Activated CD4-positive, alpha-beta T cell treated with anti-CD3 and anti-CD28 coated beads for 36 hours (primary cell): ENCODE measurements around the gene FAM227A. TPM values are rescaled to one million over a fixed set of nuclear protein-coding genes. Genes with fewer than 3 reads are reported as not detected.
"Not testable (repeated sequence)": the region's sequence is repeated elsewhere in the genome, so short reads cannot be mapped to it uniquely, and the experiment has no call there.

ENCODE experiments used
- ATAC-seq: fragments of 200-7000 bp; cut with Tn5 transposase; one replicate; pipeline ENCODE4 v1.10.0; 2021; ENCODE audit warnings: mild to moderate bottlenecking, moderate library complexity
- CTCF ChIA-PET: fragments of 350-600 bp; sonication (Branson Sonifier 250); formaldehyde crosslinking; loops from one replicate; lab custom pipeline; 2021; ENCODE audit warnings: antibody characterized with exemption; lab: Charles Lee
- POLR2A ChIA-PET: fragments of 350-600 bp; sonication (Branson Sonifier 250); formaldehyde crosslinking; loops from one replicate; lab custom pipeline; 2021; ENCODE audit warnings: antibody characterized with exemption, inconsistent platforms; lab: Charles Lee
- DNase-seq: peaks from one replicate; pipeline ENCODE4 v3.0.0-alpha.2; 2020
- H3K27ac Mint-ChIP-seq: one replicate; pipeline ENCODE4 v1.8.0; 2021; ENCODE audit warnings: mixed read lengths
- H3K27me3 Mint-ChIP-seq: one replicate; pipeline ENCODE4 v1.8.0; 2021; ENCODE audit warnings: mixed read lengths
- H3K36me3 Mint-ChIP-seq: one replicate; pipeline ENCODE4 v1.8.0; 2021; ENCODE audit warnings: low read depth, mixed read lengths
- H3K4me1 Mint-ChIP-seq: one replicate; pipeline ENCODE4 v1.8.0; 2021; ENCODE audit warnings: mixed read lengths
- H3K4me3 Mint-ChIP-seq: one replicate; pipeline ENCODE4 v1.8.0; 2021; ENCODE audit warnings: mild to moderate bottlenecking, moderate library complexity, mixed read lengths
- H3K9me3 Mint-ChIP-seq: one replicate; pipeline ENCODE4 v1.8.0; 2021; ENCODE audit warnings: low read depth, mixed read lengths
- intact Hi-C, 2 experiments: fragments of 100-400 bp; cut with DNase I in 1 of 2; cut with micrococcal nuclease in 1 of 2; formaldehyde crosslinking; loops; one replicate each; pipeline versions ENCODE4 v1.14.2 to v1.15.1; 2022 to 2024; cut with DNase I, micrococcal nuclease
- total RNA-seq, 2 experiments: library from RNA; stranded (reverse); gene quantifications; one replicate each; pipeline ENCODE4 v1.2.3, GENCODE V29; 2021

FAM227A gene
- total RNA-seq, 2 experiments from 2014 or later: 0.30 to 0.63 TPM

DNA sequence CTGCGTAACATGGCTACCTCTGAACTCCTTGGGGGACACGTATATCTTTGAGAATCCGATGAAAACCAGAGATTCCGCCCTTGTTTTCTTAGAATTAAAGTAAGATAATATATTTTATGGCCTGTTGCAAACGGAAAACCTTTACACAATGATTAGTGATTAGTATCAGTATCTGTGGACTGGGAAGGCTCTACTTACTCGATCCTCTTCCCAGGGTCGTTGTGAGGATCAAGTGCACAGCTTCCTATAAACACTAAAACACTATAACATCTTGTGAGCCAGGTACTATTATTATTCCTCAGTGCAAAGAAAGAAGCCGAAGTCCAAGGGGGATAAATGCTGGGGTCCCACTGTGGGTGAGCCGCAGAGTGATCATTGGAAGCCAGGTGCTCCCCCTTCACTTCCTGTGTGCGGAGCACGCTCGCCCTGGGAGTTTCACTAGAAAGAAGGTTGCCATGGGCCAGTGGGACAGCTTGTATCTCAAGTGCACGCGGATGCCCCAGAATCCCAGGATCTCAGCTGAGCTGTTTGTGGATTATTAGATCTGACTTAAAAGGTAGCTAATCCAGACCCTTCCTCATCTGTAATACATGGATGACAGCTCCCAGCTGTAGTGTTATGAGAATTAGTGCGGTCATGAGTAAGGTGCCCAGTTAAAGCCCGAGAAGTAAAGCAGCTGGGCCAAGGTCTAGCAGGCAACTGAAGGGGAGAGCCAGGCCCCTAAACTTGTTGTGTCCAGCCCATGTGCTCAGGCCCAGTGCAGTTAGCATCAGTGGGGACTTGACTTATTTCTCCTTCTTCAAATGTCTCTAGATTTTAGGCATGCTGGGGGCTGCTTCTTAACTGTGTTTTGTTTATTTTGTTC is 1.1 kb upstream of the FAM227A start:
- Mint-ChIP-seq H3K36me3 (no peaks in the 10 kb centered on the region), H3K27ac (peak overlapping the region; percentile 93), H3K27me3 (no peaks in the 10 kb centered on the region), H3K9me3 (no peaks in the 10 kb centered on the region), H3K4me1 (peaks cover 11% of the 10 kb centered on the region), H3K4me3 (peak overlapping the region; percentile 79)
- DNase-seq: peak; percentile 68
- ATAC-seq: peak; percentile 50
- POLR2A ChIA-PET: interaction anchor here (2.5 kb wide), 1 partner anchor 24 kb away, joined by 13 read pairs; the partner anchor contains the start of gene TOMM22
- intact Hi-C loops: loop anchor here (2.0 to 5.0 kb wide), 4 partner anchors 24 to 384 kb away; partner anchors contain the start of genes CSNK1E (in 1 of the 2), GTPBP1 (in 1 of the 2), TMEM184B (in 1 of the 2) and TOMM22 (in 1 of the 2)
- CTCF ChIA-PET: interaction anchor here (0.7 kb wide), 1 partner anchor 18 kb away, joined by 4 read pairs; no protein-coding TSS in a partner anchor

- H3K4me1 Mint-ChIP-seq: peaks cover 11% of the 10 kb centered on the region
- no peaks in the 10 kb centered on the region for H3K27me3 Mint-ChIP-seq
- H3K9me3 Mint-ChIP-seq: no peaks in the 10 kb centered on the region
- peak overlapping the region; percentile 79 for H3K4me3 Mint-ChIP-seq
- no peak for ATAC-seq
- H3K27ac Mint-ChIP-seq: peak overlapping the region; percentile 93
- no peak for DNase-seq
- ChIA-PET POLR2A (no interaction called here), CTCF (no interaction called here)
- no peaks in the 10 kb centered on the region for H3K36me3 Mint-ChIP-seq
- intact Hi-C loops: loop anchor here (1.0 to 5.0 kb wide), 13 partner anchors 25 to 475 kb away; partner anchors contain the start of genes GTPBP1 (in 2 of the 2), TOMM22 (in 2 of the 2), CSNK1E (in 1 of the 2) and DDX17 (in 1 of the 2)
These were observed 505 bp downstream of the FAM227A start for GRCh38 chr22:38655519-38656255.

GRCh38 chr22:38653741-38654140 is 2.5 kb downstream of the FAM227A start:
- Mint-ChIP-seq H3K4me1 (peaks cover 11% of the 10 kb centered on the region), H3K9me3 (no peaks in the 10 kb centered on the region), H3K36me3 (no peaks in the 10 kb centered on the region), H3K4me3 (no peak overlapping the region), H3K27me3 (no peaks in the 10 kb centered on the region), H3K27ac (no peak overlapping the region)
- POLR2A ChIA-PET: no interaction called here
- no peak for ATAC-seq
- intact Hi-C loops: no loop called here
- no peak for DNase-seq
- CTCF ChIA-PET: interaction anchor here (1.1 kb wide), 1 partner anchor 27 kb away, joined by 3 read pairs; no protein-coding TSS in a partner anchor

GRCh38 chr22:38652859-38653258 is 3.3 kb downstream of the FAM227A start:
- Mint-ChIP-seq H3K4me3 (no peak overlapping the region), H3K9me3 (no peaks in the 10 kb centered on the region), H3K36me3 (no peaks in the 10 kb centered on the region), H3K27ac (no peak overlapping the region), H3K27me3 (no peaks in the 10 kb centered on the region), H3K4me1 (peaks cover 5% of the 10 kb centered on the region)
- DNase-seq: no peak
- CTCF ChIA-PET: interaction anchor here (0.6 kb wide), 1 partner anchor 19 kb away, joined by 3 read pairs; no protein-coding TSS in a partner anchor
- ATAC-seq: no peak
- intact Hi-C loops: no loop called here
- POLR2A ChIA-PET: no interaction called here

DNA sequence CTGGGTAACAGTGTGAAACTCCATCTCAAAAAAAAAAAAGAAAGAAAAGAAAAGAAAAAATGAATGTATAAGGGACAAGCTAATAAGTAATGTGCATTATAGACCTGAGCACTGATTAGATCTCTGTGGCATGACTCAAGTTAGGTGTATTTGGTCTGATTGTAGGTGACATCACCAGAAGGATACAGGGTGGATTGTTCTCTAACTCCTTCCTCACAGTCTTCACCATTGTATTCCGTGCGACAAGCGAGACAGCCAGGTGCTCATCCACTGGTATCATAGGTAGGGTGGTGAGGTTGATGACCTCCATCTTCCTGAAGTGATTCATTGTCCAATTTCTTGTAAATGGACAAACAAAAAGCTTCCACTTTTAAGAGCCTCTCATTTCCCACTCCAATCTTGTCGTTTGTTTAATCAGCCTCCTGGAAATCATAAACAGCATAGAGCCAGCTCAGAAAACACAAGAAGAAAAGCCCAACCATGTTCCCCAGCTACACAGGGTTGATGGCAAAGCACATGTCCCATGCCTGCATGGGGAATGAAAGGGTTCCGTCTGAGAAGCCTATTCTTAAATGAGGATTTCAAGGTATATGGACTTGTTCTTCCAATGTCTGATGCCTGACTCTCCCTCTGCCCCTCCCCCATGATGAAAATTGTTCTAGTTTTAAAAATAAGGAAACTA is 6.2 kb downstream of the FAM227A start:
- intact Hi-C loops: no loop called here
- Mint-ChIP-seq H3K4me1 (no peaks in the 10 kb centered on the region), H3K4me3 (no peak overlapping the region), H3K36me3 (no peaks in the 10 kb centered on the region), H3K27me3 (no peaks in the 10 kb centered on the region), H3K9me3 (no peaks in the 10 kb centered on the region), H3K27ac (no peak overlapping the region)
- ChIA-PET CTCF (interaction anchor here (1.1 kb wide), 1 partner anchor 32 kb away, joined by 3 read pairs; the partner anchor contains the start of gene TOMM22), POLR2A (no interaction called here)
- no peak for ATAC-seq
- DNase-seq: no peak

DNA sequence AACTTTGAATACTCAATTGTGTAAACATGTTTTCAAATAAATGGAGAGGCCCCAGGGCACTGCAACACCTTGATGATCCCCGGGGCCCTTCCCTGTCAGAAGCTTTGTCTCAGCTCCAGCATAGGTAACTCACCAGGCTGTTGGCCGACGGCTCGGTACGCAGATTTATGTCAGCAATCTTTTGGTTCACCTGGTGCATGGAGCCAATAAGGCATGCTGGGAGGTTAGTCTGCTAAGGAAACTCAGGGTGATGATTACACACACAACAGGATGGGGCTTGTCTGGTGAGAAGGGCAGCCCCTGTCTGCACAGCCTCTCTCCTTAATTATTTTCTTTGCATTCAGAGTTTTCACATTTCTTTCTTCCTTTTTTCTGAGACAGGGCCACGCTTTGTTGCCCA is 10.8 kb downstream of the FAM227A start:
- ChIA-PET CTCF (no interaction called here), POLR2A (no interaction called here)
- H3K27me3 Mint-ChIP-seq: peaks cover 2% of the 10 kb centered on the region
- ATAC-seq: no peak
- intact Hi-C loops: no loop called here
- no peaks in the 10 kb centered on the region for H3K4me1 Mint-ChIP-seq
- no peak overlapping the region for H3K4me3 Mint-ChIP-seq
- no peaks in the 10 kb centered on the region for H3K9me3 Mint-ChIP-seq
- H3K27ac Mint-ChIP-seq: no peak overlapping the region
- no peaks in the 10 kb centered on the region for H3K36me3 Mint-ChIP-seq
- no peak for DNase-seq

DNA sequence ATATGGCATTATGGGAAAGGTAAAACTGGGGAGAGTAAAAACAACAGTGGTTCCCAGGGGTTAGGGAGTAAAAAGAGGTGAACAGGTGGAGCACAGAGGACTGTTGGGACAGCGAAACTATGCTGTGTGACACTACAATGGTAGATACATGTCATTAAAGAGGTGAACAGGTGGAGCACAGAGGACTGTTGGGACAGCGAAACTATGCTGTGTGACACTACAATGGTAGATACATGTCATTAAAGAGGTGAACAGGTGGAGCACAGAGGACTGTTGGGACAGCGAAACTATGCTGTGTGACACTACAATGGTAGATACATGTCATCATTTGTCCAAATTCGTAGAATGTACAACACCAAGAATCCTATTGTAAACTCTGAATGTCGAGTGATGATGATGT is 11.9 kb downstream of the FAM227A start:
- POLR2A ChIA-PET, H3K27ac Mint-ChIP-seq, DNase-seq, H3K4me3 Mint-ChIP-seq, ATAC-seq, H3K27me3 Mint-ChIP-seq, intact Hi-C loops, CTCF ChIA-PET, H3K9me3 Mint-ChIP-seq, H3K36me3 Mint-ChIP-seq, H3K4me1 Mint-ChIP-seq: not testable (repeated sequence)

GRCh38 chr22:38641476-38642040 is 14.6 kb downstream of the FAM227A start:
- no peaks in the 10 kb centered on the region for H3K9me3 Mint-ChIP-seq

DNA sequence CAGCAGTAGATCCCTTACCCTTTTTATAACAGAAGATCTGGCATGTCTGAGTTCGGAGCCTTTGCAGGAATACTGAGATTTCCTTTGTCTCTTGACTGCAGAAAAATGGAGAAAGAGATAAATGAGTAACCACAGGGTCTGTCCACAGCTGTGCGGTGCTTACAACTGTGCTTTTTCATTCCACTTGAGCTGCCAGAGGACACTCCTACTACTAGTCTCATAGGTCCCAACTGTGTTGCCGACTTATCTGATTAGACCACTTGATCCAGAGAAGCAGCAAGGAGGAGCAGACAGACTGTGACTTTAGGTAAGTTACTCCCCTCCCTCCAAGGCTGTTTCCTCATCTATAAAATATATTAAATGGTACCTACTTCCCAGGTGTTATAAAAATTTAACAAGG is 17.5 kb downstream of the FAM227A start:
- ChIA-PET CTCF (no interaction called here), POLR2A (no interaction called here)
- Mint-ChIP-seq H3K4me1 (no peaks in the 10 kb centered on the region), H3K27me3 (peaks cover 2% of the 10 kb centered on the region), H3K36me3 (no peaks in the 10 kb centered on the region), H3K4me3 (no peak overlapping the region), H3K9me3 (no peaks in the 10 kb centered on the region), H3K27ac (no peak overlapping the region)
- ATAC-seq: no peak
- intact Hi-C loops: no loop called here
- DNase-seq: no peak

More at GRCh38 chr22:38641476-38642040, 14.6 kb downstream of the FAM227A start:
- intact Hi-C loops: no loop called here
- Mint-ChIP-seq H3K27ac (no peak overlapping the region), H3K4me3 (no peak overlapping the region), H3K36me3 (no peaks in the 10 kb centered on the region), H3K4me1 (no peaks in the 10 kb centered on the region), H3K27me3 (peaks cover 2% of the 10 kb centered on the region)
- POLR2A ChIA-PET: no interaction called here
- DNase-seq (no peak), ATAC-seq (no peak)
- CTCF ChIA-PET: no interaction called here

DNA sequence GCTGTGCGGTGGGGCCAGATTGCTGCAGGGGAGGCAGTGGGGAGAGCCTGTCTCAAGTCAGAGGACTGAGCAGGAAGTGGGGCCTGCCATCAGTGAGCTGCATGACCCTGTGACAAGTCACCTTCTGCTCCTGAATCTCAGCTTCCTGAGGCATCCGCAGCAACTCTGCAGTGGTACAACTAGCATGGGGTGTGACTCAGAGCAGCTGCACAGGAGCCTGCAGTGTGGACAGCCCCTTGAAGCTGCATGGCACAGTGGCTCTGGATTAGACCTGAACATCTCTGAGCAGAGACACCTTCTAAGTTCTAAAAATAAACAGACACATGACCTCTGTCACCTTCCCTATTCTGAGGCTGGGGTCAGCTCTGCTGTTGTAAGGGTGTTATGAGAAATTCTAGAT is 18.0 kb downstream of the FAM227A start:
- ChIA-PET CTCF (no interaction called here), POLR2A (interaction anchor here (0.6 kb wide), 1 partner anchor 162 kb away, joined by 7 read pairs; no protein-coding TSS in a partner anchor)
- no peaks in the 10 kb centered on the region for H3K4me1 Mint-ChIP-seq
- peaks cover 2% of the 10 kb centered on the region for H3K27me3 Mint-ChIP-seq
- intact Hi-C loops: no loop called here
- H3K36me3 Mint-ChIP-seq: no peaks in the 10 kb centered on the region
- H3K4me3 Mint-ChIP-seq: no peak overlapping the region
- H3K9me3 Mint-ChIP-seq: no peaks in the 10 kb centered on the region
- ATAC-seq (no peak), DNase-seq (no peak)
- no peak overlapping the region for H3K27ac Mint-ChIP-seq

GRCh38 chr22:38632528-38632927 is 23.7 kb downstream of the FAM227A start:
- no peak overlapping the region for H3K4me3 Mint-ChIP-seq
- ChIA-PET CTCF (no interaction called here), POLR2A (no interaction called here)
- ATAC-seq: no peak
- no peak overlapping the region for H3K27ac Mint-ChIP-seq
- no peak for DNase-seq
- H3K36me3 Mint-ChIP-seq: no peaks in the 10 kb centered on the region
- intact Hi-C loops: no loop called here
- H3K9me3 Mint-ChIP-seq: no peaks in the 10 kb centered on the region
- peaks cover 10% of the 10 kb centered on the region for H3K4me1 Mint-ChIP-seq
- no peaks in the 10 kb centered on the region for H3K27me3 Mint-ChIP-seq
